GM21447 (cell line): ENCODE data around the gene ALDH1B1.
A peak's percentile ranks its signal among the peaks of the same experiment; 100 is the strongest.

Experiments used
- ATAC-seq: cut with Tn5 transposase; IDR thresholded peaks from one replicate; pipeline ENCODE4 v1.9.1; 2021; ENCODE audit not compliant: unreplicated experiment

The ALDH1B1 gene

GRCh38 chr9:38437193-38437823, 44.8 kb downstream of the ALDH1B1 start:
- no peak for ATAC-seq

- no peak for ATAC-seq
Measured at GRCh38 chr9:38439291-38439915, 46.9 kb downstream of the ALDH1B1 start.

GRCh38 chr9:38439916-38440301, 47.4 kb downstream of the ALDH1B1 start:
- ATAC-seq = no peak

- ATAC-seq = no peak
Measured at GRCh38 chr9:38440516-38440915, 48.0 kb downstream of the ALDH1B1 start.

- no peak for ATAC-seq
Measured at GRCh38 chr9:38441347-38442085, 49.0 kb downstream of the ALDH1B1 start.

GRCh38 chr9:38442473-38443096, 50.1 kb downstream of the ALDH1B1 start:
- ATAC-seq = no peak

- no peak for ATAC-seq
Measured at GRCh38 chr9:38443181-38443580, 50.7 kb downstream of the ALDH1B1 start.

GRCh38 chr9:38443597-38443996, 51.1 kb downstream of the ALDH1B1 start:
- ATAC-seq = no peak

GRCh38 chr9:38445154-38446043, 52.9 kb downstream of the ALDH1B1 start:
- peak; percentile 93 for ATAC-seq

GRCh38 chr9:38447703-38448102, 55.2 kb downstream of the ALDH1B1 start:
- ATAC-seq = no peak
